Stimulated activated naive CD4-positive, alpha-beta T cell (primary cell): ENCODE data around the gene ARHGEF16.

Source experiments
- DNase-seq, 6 experiments: peaks; one replicate each; lab custom pipeline; 2025; lab: John Stamatoyannopoulos, UW

ARHGEF16 gene

GRCh38 chr1:3438661-3439180 lies 15.7 kb upstream of the ARHGEF16 start:
- DNase-seq = no peak

GRCh38 chr1:3439346-3440299 lies 14.8 kb upstream of the ARHGEF16 start:
- no peak for DNase-seq

- DNase-seq = no peak
Observed at GRCh38 chr1:3440300-3440681, 14.2 kb upstream of the ARHGEF16 start.

- no peak for DNase-seq
Observed at GRCh38 chr1:3440711-3441409, 13.6 kb upstream of the ARHGEF16 start.

GRCh38 chr1:3441410-3441847 lies 13.0 kb upstream of the ARHGEF16 start:
- no peak for DNase-seq

GRCh38 chr1:3441880-3442279 lies 12.6 kb upstream of the ARHGEF16 start:
- no peak for DNase-seq

GRCh38 chr1:3442331-3442730 lies 12.1 kb upstream of the ARHGEF16 start:
- no peak for DNase-seq

GRCh38 chr1:3442901-3443300 lies 11.6 kb upstream of the ARHGEF16 start:
- no peak for DNase-seq

GRCh38 chr1:3443807-3444206 lies 10.7 kb upstream of the ARHGEF16 start:
- DNase-seq = no peak

- DNase-seq = no peak
Observed at GRCh38 chr1:3444298-3444697, 10.2 kb upstream of the ARHGEF16 start.

GRCh38 chr1:3444736-3445135 lies 9.7 kb upstream of the ARHGEF16 start:
- DNase-seq = no peak

- DNase-seq = no peak
Observed at GRCh38 chr1:3450202-3450863, 4.1 kb upstream of the ARHGEF16 start.

- DNase-seq = no peak
Observed at GRCh38 chr1:3450983-3451382, 3.5 kb upstream of the ARHGEF16 start.

GRCh38 chr1:3451994-3452865 lies 2.2 kb upstream of the ARHGEF16 start:
- DNase-seq = no peak

- no peak for DNase-seq
Observed at GRCh38 chr1:3452866-3453175, 1.6 kb upstream of the ARHGEF16 start.

GRCh38 chr1:3453203-3453761 lies 1.2 kb upstream of the ARHGEF16 start:
- DNase-seq = peak; percentile 23 to 77 (median 59)

- DNase-seq = peak in 1 of 6 experiments; percentile 17
Observed at GRCh38 chr1:3454811-3455618, 550 bp downstream of the ARHGEF16 start.

GRCh38 chr1:3455670-3456448 lies 1.4 kb downstream of the ARHGEF16 start:
- no peak for DNase-seq

GRCh38 chr1:3456449-3456963 lies 2.0 kb downstream of the ARHGEF16 start:
- no peak for DNase-seq
